CD4-positive, alpha-beta memory T cell (primary cell): ENCODE results near the gene MED31. TPM values are rescaled to one million over a fixed set of nuclear protein-coding genes. Genes with fewer than 3 reads are reported as not detected.

Source experiments
- CTCF ChIA-PET: fragments of 350-600 bp; sonication (Branson Sonifier 250); formaldehyde crosslinking; loops from one replicate; lab custom pipeline; 2021; ENCODE audit warnings: inconsistent platforms; ENCODE audit not compliant: partially characterized antibody; lab: Charles Lee
- POLR2A ChIA-PET: fragments of 350-600 bp; sonication (Branson Sonifier 250); formaldehyde crosslinking; loops from one replicate; lab custom pipeline; 2021; ENCODE audit not compliant: partially characterized antibody; lab: Charles Lee
- DNase-seq, 5 donors: peaks; one replicate each; pipeline versions ENCODE4 v3.0.0 to v3.0.0-alpha.2; 2020 to 2022; ENCODE audit warnings: mixed read lengths in 1 of 5
- H3K27ac ChIP-seq: one replicate; pipeline ENCODE4 v1.7.0; 2013; ENCODE audit warnings: low read depth, low read length
- H3K27me3 ChIP-seq: 2 replicates; pipeline ENCODE4 v1.7.0; 2013; ENCODE audit warnings: mild to moderate bottlenecking, low read length, moderate library complexity; ENCODE audit not compliant: insufficient read depth
- H3K36me3 ChIP-seq: 2 replicates; pipeline ENCODE4 v1.7.0; 2013; ENCODE audit warnings: mild to moderate bottlenecking, low read length, moderate library complexity; ENCODE audit not compliant: insufficient read depth
- H3K4me1 ChIP-seq: 2 replicates; pipeline ENCODE4 v1.7.0; 2013; ENCODE audit warnings: mild to moderate bottlenecking, low read length, moderate library complexity; ENCODE audit not compliant: insufficient read depth
- H3K4me3 ChIP-seq, 2 donors: one replicate each; pipeline ENCODE4 v1.7.0; 2013; ENCODE audit warnings: low read length in 2 of 2, mild to moderate bottlenecking in 1 of 2
- H3K9me3 ChIP-seq, 2 donors: one replicate each; pipeline ENCODE4 v1.7.0; 2013; ENCODE audit warnings: low read length in 2 of 2, control low read depth in 1 of 2; ENCODE audit not compliant: control insufficient read depth in 1 of 2
- H3K27ac Mint-ChIP-seq, 7 donors: one replicate each; pipeline ENCODE4 v1.8.0; 2020 to 2021; ENCODE audit warnings: mixed read lengths in 7 of 7, mild to moderate bottlenecking in 6 of 7, inconsistent platforms in 3 of 7, moderate library complexity in 3 of 7
- H3K27me3 Mint-ChIP-seq, 2 donors: one replicate each; pipeline ENCODE4 v1.8.0; 2020 to 2021; ENCODE audit warnings: mixed read lengths in 2 of 2
- H3K36me3 Mint-ChIP-seq, 2 donors: one replicate each; pipeline ENCODE4 v1.8.0; 2020 to 2021; ENCODE audit warnings: mixed read lengths in 2 of 2, inconsistent platforms in 1 of 2, mild to moderate bottlenecking in 1 of 2
- H3K4me1 Mint-ChIP-seq, 4 donors: one replicate each; pipeline ENCODE4 v1.8.0; 2020 to 2021; ENCODE audit warnings: mixed read lengths in 4 of 4, mild to moderate bottlenecking in 1 of 4
- H3K4me3 Mint-ChIP-seq, 8 donors: one replicate each; pipeline ENCODE4 v1.8.0; 2020 to 2021; ENCODE audit warnings: mixed read lengths in 8 of 8, mild to moderate bottlenecking in 7 of 8, moderate library complexity in 6 of 8, inconsistent platforms in 3 of 8
- H3K9me3 Mint-ChIP-seq, 8 donors: one replicate each; pipeline ENCODE4 v1.8.0; 2020 to 2021; ENCODE audit warnings: mixed read lengths in 8 of 8, mild to moderate bottlenecking in 5 of 8, inconsistent platforms in 3 of 8, moderate library complexity in 1 of 8
- intact Hi-C: fragments of 100-400 bp; cut with micrococcal nuclease; formaldehyde crosslinking; loops from one replicate; pipeline ENCODE4 v1.15.1; 2023
- polyA plus RNA-seq, 2 donors: library from polyadenylated mRNA; unstranded; fragments of 300-500 nt; fragmentation: Illumina TruSeq; gene quantifications; one replicate each; pipeline ENCODE4 v1.2.3, GENCODE V29; 2021
- total RNA-seq, 2 experiments: library from RNA; stranded (reverse); gene quantifications; one replicate each; pipeline ENCODE4 v1.2.3, GENCODE V29; 2021

MED31 gene
- total and polyA plus RNA-seq, 4 experiments from 2014 or later = 25.6 to 44.7 (median 33.3) TPM

- DNase-seq = no peak
- H3K4me3 ChIP-seq = no peak overlapping the region
- intact Hi-C loops = no loop called here
- H3K36me3 Mint-ChIP-seq = peaks cover 0 to 6% of the 10 kb centered on the region in 2 donors
- H3K27me3 ChIP-seq = peaks cover 4% of the 10 kb centered on the region
- H3K4me1 Mint-ChIP-seq = peaks cover 0 to 10% (median 5%) of the 10 kb centered on the region in 4 donors
- H3K9me3 Mint-ChIP-seq = no peaks in the 10 kb centered on the region
- H3K27ac ChIP-seq = no peak overlapping the region
- no peaks in the 10 kb centered on the region for H3K9me3 ChIP-seq
- ChIA-PET POLR2A (no interaction called here), CTCF (no interaction called here)
- H3K27me3 Mint-ChIP-seq = peaks cover 12 to 13% of the 10 kb centered on the region in 2 donors
- no peak overlapping the region for H3K27ac Mint-ChIP-seq
- peaks cover 9% of the 10 kb centered on the region for H3K4me1 ChIP-seq
- no peak overlapping the region for H3K4me3 Mint-ChIP-seq
- no peaks in the 10 kb centered on the region for H3K36me3 ChIP-seq
These were observed 25.9 kb upstream of the MED31 start for GRCh38 chr17:6677158-6677831.

- H3K9me3 Mint-ChIP-seq = no peaks in the 10 kb centered on the region
- no peak overlapping the region for H3K27ac Mint-ChIP-seq
- peaks cover 0 to 1% of the 10 kb centered on the region in 2 donors for H3K36me3 Mint-ChIP-seq
- Histone ChIP-seq H3K36me3 (no peaks in the 10 kb centered on the region), H3K27ac (no peak overlapping the region), H3K4me1 (peaks cover 9% of the 10 kb centered on the region), H3K9me3 (no peaks in the 10 kb centered on the region), H3K4me3 (no peak overlapping the region), H3K27me3 (peaks cover 4% of the 10 kb centered on the region)
- peaks cover 0 to 10% (median 5%) of the 10 kb centered on the region in 4 donors for H3K4me1 Mint-ChIP-seq
- intact Hi-C loops = no loop called here
- H3K4me3 Mint-ChIP-seq = no peak overlapping the region
- peaks cover 12 to 13% of the 10 kb centered on the region in 2 donors for H3K27me3 Mint-ChIP-seq
- CTCF ChIA-PET = no interaction called here
- no peak for DNase-seq
- POLR2A ChIA-PET = no interaction called here
These were observed 25.4 kb upstream of the MED31 start for GRCh38 chr17:6676802-6677157.

- Histone ChIP-seq H3K27me3 (peaks cover 4% of the 10 kb centered on the region), H3K4me3 (no peak overlapping the region), H3K27ac (no peak overlapping the region), H3K4me1 (peaks cover 9% of the 10 kb centered on the region), H3K9me3 (no peaks in the 10 kb centered on the region), H3K36me3 (no peaks in the 10 kb centered on the region)
- H3K36me3 Mint-ChIP-seq = no peaks in the 10 kb centered on the region
- POLR2A ChIA-PET = no interaction called here
- intact Hi-C loops = no loop called here
- H3K4me3 Mint-ChIP-seq = peak overlapping the region in 1 of 8 donors; percentile 27
- H3K27me3 Mint-ChIP-seq = peaks cover 9 to 12% of the 10 kb centered on the region in 2 donors
- DNase-seq = no peak
- no peaks in the 10 kb centered on the region for H3K9me3 Mint-ChIP-seq
- CTCF ChIA-PET = interaction anchor here (0.5 kb wide), 1 partner anchor 1919 kb away, joined by 4 read pairs; no protein-coding TSS in a partner anchor
- H3K27ac Mint-ChIP-seq = peak overlapping the region in 1 of 7 donors; percentile 60
- peaks cover 0 to 10% (median 5%) of the 10 kb centered on the region in 4 donors for H3K4me1 Mint-ChIP-seq
These were observed 23.9 kb upstream of the MED31 start for GRCh38 chr17:6675201-6675825.

- Histone ChIP-seq H3K36me3 (no peaks in the 10 kb centered on the region), H3K27me3 (peaks cover 4% of the 10 kb centered on the region), H3K4me1 (peaks cover 9% of the 10 kb centered on the region), H3K4me3 (no peak overlapping the region), H3K9me3 (no peaks in the 10 kb centered on the region), H3K27ac (no peak overlapping the region)
- Mint-ChIP-seq H3K4me3 (no peak overlapping the region), H3K27me3 (peaks cover 7 to 9% of the 10 kb centered on the region in 2 donors), H3K9me3 (no peaks in the 10 kb centered on the region), H3K27ac (no peak overlapping the region), H3K36me3 (no peaks in the 10 kb centered on the region), H3K4me1 (peaks cover 0 to 10% (median 5%) of the 10 kb centered on the region in 4 donors)
- no peak for DNase-seq
- intact Hi-C loops = no loop called here
- ChIA-PET CTCF (no interaction called here), POLR2A (no interaction called here)
These were observed 23.2 kb upstream of the MED31 start for GRCh38 chr17:6674586-6674985.

GRCh38 chr17:6671431-6671830 is 20.0 kb upstream of the MED31 start:
- ChIA-PET POLR2A (no interaction called here), CTCF (interaction anchor here (0.7 to 0.8 kb wide), 2 partner anchors 27 to 31 kb away, joined by 3 to 4 read pairs; no protein-coding TSS in a partner anchor)
- peaks cover 0 to 2% (median 0%) of the 10 kb centered on the region in 8 donors for H3K9me3 Mint-ChIP-seq
- H3K36me3 ChIP-seq = no peaks in the 10 kb centered on the region
- H3K9me3 ChIP-seq = no peaks in the 10 kb centered on the region
- H3K4me1 ChIP-seq = no peaks in the 10 kb centered on the region
- H3K27me3 ChIP-seq = no peaks in the 10 kb centered on the region
- peaks cover 0 to 3% of the 10 kb centered on the region in 2 donors for H3K27me3 Mint-ChIP-seq
- no peak overlapping the region for H3K27ac Mint-ChIP-seq
- intact Hi-C loops = no loop called here
- no peak overlapping the region for H3K4me3 ChIP-seq
- no peak overlapping the region for H3K4me3 Mint-ChIP-seq
- H3K4me1 Mint-ChIP-seq = peaks cover 0 to 2% (median under 1%) of the 10 kb centered on the region in 4 donors
- H3K36me3 Mint-ChIP-seq = peaks cover 2 to 7% of the 10 kb centered on the region in 2 donors
- DNase-seq = no peak
- H3K27ac ChIP-seq = no peak overlapping the region

- intact Hi-C loops = no loop called here
- CTCF ChIA-PET = interaction anchor here (0.7 to 0.8 kb wide), 2 partner anchors 27 to 32 kb away, joined by 3 to 4 read pairs; no protein-coding TSS in a partner anchor
- peaks cover 0 to 3% of the 10 kb centered on the region in 2 donors for H3K27me3 Mint-ChIP-seq
- H3K4me1 ChIP-seq = peaks cover 2% of the 10 kb centered on the region
- H3K4me3 ChIP-seq = no peak overlapping the region
- no peak overlapping the region for H3K27ac ChIP-seq
- H3K4me1 Mint-ChIP-seq = peaks cover 0 to 3% (median under 1%) of the 10 kb centered on the region in 4 donors
- H3K9me3 Mint-ChIP-seq = peaks cover 0 to 2% (median 0%) of the 10 kb centered on the region in 8 donors
- H3K27ac Mint-ChIP-seq = no peak overlapping the region
- DNase-seq = no peak
- POLR2A ChIA-PET = no interaction called here
- H3K36me3 ChIP-seq = no peaks in the 10 kb centered on the region
- H3K27me3 ChIP-seq = no peaks in the 10 kb centered on the region
- H3K36me3 Mint-ChIP-seq = peaks cover 3 to 7% of the 10 kb centered on the region in 2 donors
- H3K9me3 ChIP-seq = no peaks in the 10 kb centered on the region
- H3K4me3 Mint-ChIP-seq = no peak overlapping the region
These were observed 19.6 kb upstream of the MED31 start for GRCh38 chr17:6670999-6671398.

GRCh38 chr17:6670571-6670970 is 19.2 kb upstream of the MED31 start:
- H3K27ac Mint-ChIP-seq = no peak overlapping the region
- Histone ChIP-seq H3K9me3 (no peaks in the 10 kb centered on the region), H3K4me1 (peaks cover 4% of the 10 kb centered on the region), H3K27me3 (no peaks in the 10 kb centered on the region), H3K4me3 (no peak overlapping the region), H3K27ac (no peak overlapping the region), H3K36me3 (no peaks in the 10 kb centered on the region)
- H3K9me3 Mint-ChIP-seq = peaks cover 0 to 2% (median 0%) of the 10 kb centered on the region in 8 donors
- DNase-seq = no peak
- H3K27me3 Mint-ChIP-seq = no peaks in the 10 kb centered on the region
- peaks cover 0 to 4% (median under 1%) of the 10 kb centered on the region in 4 donors for H3K4me1 Mint-ChIP-seq
- intact Hi-C loops = no loop called here
- H3K36me3 Mint-ChIP-seq = peaks cover 4 to 7% of the 10 kb centered on the region in 2 donors
- no peak overlapping the region for H3K4me3 Mint-ChIP-seq
- ChIA-PET CTCF (interaction anchor here (1.3 kb wide), 1 partner anchor 244 kb away, joined by 4 read pairs; no protein-coding TSS in a partner anchor), POLR2A (no interaction called here)
